22Rv1 (cell line): ENCODE results near the gene MLLT3.

Experiments
- H3K27ac ChIP-seq: fragments of 450-650 bp; 2 replicates; pipeline ENCODE4 v1.5.1; 2017
- CTCF ChIP-seq: fragments of 450-650 bp; IDR thresholded peaks from 2 replicates; pipeline ENCODE4 v1.5.1; 2017; ENCODE audit warnings: mild to moderate bottlenecking
- ZFX ChIP-seq: fragments of 450-650 bp; IDR thresholded peaks from 2 replicates; pipeline ENCODE4 v1.6.1; 2017; ENCODE audit warnings: antibody characterized with exemption, borderline replicate concordance

The MLLT3 gene

GRCh38 chr9:20606652-20607051 is 15.6 kb downstream of the MLLT3 start:
- H3K27ac ChIP-seq: no peak overlapping the region

GRCh38 chr9:20604562-20604961 is 17.7 kb downstream of the MLLT3 start:
- no peak for TF ChIP-seq ZFX
- TF ChIP-seq CTCF: no peak
- H3K27ac ChIP-seq: no peak overlapping the region

More at GRCh38 chr9:20606652-20607051, 15.6 kb downstream of the MLLT3 start:
- TF ChIP-seq CTCF: no peak
- TF ChIP-seq ZFX: no peak

DNA sequence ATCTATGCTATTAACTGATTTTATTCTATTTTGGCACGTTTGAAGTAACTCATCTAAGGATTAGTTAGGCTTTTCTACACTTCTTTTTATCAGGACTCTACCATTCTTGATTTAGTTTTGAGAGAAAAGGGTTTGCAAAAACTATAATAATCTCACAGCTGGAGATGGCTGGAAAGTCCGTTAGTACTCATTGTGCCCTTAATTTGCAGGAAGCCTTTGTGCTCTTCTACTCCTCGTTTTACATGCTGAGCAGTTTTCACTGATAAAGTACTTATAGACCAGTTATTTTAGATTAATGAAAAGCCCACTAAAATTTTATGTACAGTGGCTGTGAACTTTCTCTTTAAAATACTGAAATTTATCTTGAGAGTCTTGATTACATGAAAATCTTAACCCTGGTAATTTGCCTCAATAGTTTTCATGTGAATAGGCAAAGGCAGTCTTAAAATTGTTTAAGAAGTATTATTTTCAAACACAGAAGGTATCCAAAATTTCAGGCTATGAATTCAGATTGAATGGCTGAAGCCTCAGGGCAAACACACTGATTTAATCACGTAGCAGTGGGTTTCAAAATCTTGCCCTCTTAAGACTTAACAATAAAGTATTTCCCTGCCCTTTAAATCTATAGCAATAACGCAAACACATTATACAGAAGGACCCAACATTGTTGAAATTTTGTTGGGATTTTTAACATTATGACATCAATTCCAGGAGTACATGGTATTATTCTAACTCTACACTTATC is 18.6 kb downstream of the MLLT3 start:
- no peak overlapping the region for H3K27ac ChIP-seq
- TF ChIP-seq CTCF: no peak
- TF ChIP-seq ZFX: no peak

GRCh38 chr9:20601292-20601691 is 21.0 kb downstream of the MLLT3 start:
- TF ChIP-seq ZFX: no peak
- TF ChIP-seq CTCF: no peak
- H3K27ac ChIP-seq: no peak overlapping the region

- TF ChIP-seq CTCF: no peak
- no peak for TF ChIP-seq ZFX
- H3K27ac ChIP-seq: no peak overlapping the region
These were observed 23.1 kb downstream of the MLLT3 start for GRCh38 chr9:20599195-20599594.

DNA sequence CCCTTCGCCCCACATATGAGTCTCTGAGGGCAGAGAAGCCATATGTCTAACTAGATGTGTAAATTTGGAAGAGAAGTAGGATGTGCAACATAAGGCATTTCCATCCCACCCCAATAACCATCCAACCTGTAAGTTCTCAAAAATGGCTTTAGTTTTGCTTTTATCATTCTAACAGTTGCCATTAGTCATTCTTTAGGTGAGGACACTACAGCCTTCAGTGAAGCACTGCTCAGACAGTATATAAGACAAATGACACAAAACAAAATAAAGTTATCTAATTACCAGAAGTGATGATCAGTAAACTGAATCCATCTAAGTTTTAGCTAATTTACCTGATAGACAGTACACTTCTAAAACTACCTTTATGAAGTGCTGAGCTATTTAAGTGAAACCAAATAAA is 23.9 kb downstream of the MLLT3 start:
- TF ChIP-seq ZFX (no peak), CTCF (no peak)
- H3K27ac ChIP-seq: no peak overlapping the region

- no peak overlapping the region for H3K27ac ChIP-seq
- no peak for TF ChIP-seq ZFX
- TF ChIP-seq CTCF: no peak
These were observed 24.4 kb downstream of the MLLT3 start for GRCh38 chr9:20597862-20598261.
